T-helper 2 cell treated with Interferon-gamma antibody and Interleukin-4, amounts not matched to agents 100 ng/mL and 5 ng/mL, for 36 hours (primary cell): ENCODE results near the gene AKR1C4. TPM values are rescaled to one million over a fixed set of nuclear protein-coding genes. Genes with fewer than 3 reads are reported as not detected.
"Not testable (repeated sequence)": the region's sequence is repeated elsewhere in the genome, so short reads cannot be mapped to it uniquely, and the experiment has no call there.

ENCODE experiments used
- intact Hi-C: fragments of 100-400 bp; cut with micrococcal nuclease; formaldehyde crosslinking; loops from one replicate; pipeline ENCODE4 v1.15.1; 2023
- total RNA-seq: library from RNA; stranded (reverse); gene quantifications from 2 replicates; pipeline ENCODE4 v1.2.3, GENCODE V29; 2022

Gene AKR1C4
- not detected in 2 replicates for total RNA-seq

- intact Hi-C loops: no loop called here
These were observed at the start of gene AKR1C4 for GRCh38 chr10:5196702-5197113. TSS of gene AKR1C4 (plus strand) at chr10:5196837. CDS start at chr10:5196868, 31 bp downstream.

- intact Hi-C loops: no loop called here
These were observed 49.8 kb upstream of the AKR1C4 start for GRCh38 chr10:5146920-5147254.

GRCh38 chr10:5147255-5147980, 49.2 kb upstream of the AKR1C4 start:
- intact Hi-C loops: no loop called here

- intact Hi-C loops: no loop called here
These were observed 48.5 kb upstream of the AKR1C4 start for GRCh38 chr10:5147981-5148677.

DNA sequence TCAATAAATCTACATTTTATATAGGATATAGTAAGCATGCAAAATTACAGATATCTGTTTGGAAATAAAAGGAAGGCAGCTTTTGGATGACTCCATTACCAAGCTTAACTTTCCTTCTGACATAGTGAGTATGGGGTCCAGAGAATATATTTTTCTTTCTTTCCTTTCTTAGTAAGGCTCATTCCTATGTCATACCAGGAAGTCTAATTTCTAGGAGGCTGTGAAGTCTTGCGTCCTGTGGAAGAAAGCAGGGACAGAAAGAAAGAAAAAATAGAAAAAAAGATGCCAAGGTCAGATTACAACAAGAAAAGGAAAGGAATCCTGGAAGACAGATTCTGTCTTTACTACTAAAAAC, 48.0 kb upstream of the AKR1C4 start:
- intact Hi-C loops: no loop called here

DNA sequence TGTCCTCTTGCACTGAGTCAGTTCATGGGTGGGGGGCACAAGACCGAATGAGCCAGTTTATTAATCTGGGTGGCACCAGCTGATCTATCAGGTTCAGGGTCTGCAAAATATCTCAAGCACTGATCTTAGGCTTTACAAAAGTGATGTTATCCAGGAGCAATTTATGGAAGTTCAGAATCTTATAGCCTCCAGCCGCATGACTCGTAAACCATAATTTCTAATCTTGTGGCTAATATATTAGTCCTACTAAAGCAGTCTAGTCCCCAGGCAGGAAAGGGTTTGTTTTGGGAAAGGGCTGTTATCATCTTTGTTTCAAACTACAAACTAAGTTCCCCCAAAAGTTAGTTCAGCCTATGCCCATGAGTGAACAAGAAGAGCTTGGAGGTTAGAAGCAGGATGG, 45.6 kb upstream of the AKR1C4 start:
- intact Hi-C loops: no loop called here

DNA sequence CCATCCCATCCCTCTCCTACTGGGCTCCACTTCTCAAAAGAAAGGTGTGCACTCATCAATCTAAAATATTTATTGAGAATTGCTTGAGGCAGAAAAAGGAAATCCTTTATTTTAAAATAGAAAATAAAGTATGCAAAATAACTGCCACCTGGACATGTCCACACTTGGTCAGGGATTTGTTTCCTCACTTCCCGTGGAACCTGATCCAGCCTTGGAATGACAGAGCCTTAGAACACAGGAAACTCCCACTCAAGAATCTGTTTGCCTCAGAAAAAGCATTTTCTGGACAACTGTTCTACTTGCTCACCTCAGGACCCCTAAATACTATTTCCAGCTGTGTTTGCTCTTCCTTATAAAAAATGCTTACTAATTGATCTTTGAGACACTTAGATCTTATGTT, 40.7 kb upstream of the AKR1C4 start:
- intact Hi-C loops: no loop called here

GRCh38 chr10:5157501-5157900, 39.1 kb upstream of the AKR1C4 start:
- intact Hi-C loops: no loop called here

DNA sequence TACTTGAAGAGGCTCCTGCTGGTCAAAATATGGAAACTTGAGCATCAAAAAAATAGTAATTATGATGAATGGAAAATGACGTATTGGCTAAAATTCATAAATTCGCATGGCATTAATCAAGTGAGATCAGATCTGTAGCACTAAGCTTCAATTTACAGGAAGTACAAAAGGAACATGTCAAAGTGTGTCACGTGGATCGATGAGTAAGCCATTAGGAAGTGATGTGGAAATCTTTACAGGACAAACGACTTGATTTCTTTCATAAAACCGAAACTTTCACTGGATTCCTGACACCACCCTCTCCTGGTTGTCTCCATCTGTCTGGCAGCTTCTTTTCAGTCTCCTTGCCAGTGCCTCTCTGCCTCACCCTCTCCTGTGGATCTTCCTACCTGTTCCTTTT, 37.5 kb upstream of the AKR1C4 start:
- intact Hi-C loops: no loop called here

- intact Hi-C loops: no loop called here
These were observed 33.1 kb upstream of the AKR1C4 start for GRCh38 chr10:5163487-5163886.

- intact Hi-C loops: no loop called here
These were observed 30.9 kb upstream of the AKR1C4 start for GRCh38 chr10:5165738-5166137.

GRCh38 chr10:5168897-5169420, 27.7 kb upstream of the AKR1C4 start:
- intact Hi-C loops: no loop called here

DNA sequence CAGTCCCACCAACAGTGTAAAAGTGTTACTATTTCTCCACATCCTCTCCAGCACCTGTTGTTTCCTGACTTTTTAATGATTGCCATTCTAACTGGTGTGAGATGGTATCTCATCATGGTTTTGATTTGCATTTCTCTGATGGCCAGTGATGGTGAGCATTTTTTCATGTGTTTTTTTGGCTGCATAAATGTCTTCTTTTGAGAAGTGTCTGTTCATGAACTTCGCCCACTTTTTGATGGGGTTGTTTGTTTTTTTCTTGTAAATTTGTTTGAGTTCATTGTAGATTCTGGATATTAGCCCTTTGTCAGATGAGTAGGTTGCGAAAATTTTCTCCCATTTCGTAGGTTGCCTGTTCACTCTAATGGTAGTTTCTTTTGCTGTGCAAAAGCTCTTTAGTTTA, 21.1 kb upstream of the AKR1C4 start:
- intact Hi-C loops: not testable (repeated sequence)

DNA sequence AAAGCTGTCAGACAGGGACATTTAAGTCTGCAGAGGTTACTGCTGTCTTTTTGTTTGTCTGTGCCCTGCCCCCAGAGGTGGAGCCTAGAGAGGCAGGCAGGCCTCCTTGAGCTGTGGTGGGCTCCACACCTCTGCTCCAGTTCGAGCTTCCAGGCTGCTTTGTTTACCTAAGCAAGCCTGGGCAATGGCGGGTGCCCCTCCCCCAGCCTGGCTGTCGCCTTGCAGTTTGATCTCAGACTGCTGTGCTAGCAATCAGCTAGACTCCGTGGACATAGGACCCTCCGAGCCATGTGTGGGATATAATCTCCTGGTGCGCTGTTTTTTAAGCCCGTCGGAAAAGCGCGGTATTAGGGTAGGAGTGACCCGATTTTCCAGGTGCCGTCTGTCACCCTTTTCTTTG, 16.1 kb upstream of the AKR1C4 start:
- intact Hi-C loops: not testable (repeated sequence)

GRCh38 chr10:5183923-5184322, 12.7 kb upstream of the AKR1C4 start:
- intact Hi-C loops: no loop called here

GRCh38 chr10:5184987-5185775, 11.5 kb upstream of the AKR1C4 start, which contains the start of gene AKR1C8:
TSS of gene AKR1C8 (minus strand) at chr10:5185150. CDS start at chr10:5185104, 46 bp downstream.
- intact Hi-C loops: no loop called here

- intact Hi-C loops: no loop called here
These were observed 8.8 kb upstream of the AKR1C4 start for GRCh38 chr10:5187867-5188266.

DNA sequence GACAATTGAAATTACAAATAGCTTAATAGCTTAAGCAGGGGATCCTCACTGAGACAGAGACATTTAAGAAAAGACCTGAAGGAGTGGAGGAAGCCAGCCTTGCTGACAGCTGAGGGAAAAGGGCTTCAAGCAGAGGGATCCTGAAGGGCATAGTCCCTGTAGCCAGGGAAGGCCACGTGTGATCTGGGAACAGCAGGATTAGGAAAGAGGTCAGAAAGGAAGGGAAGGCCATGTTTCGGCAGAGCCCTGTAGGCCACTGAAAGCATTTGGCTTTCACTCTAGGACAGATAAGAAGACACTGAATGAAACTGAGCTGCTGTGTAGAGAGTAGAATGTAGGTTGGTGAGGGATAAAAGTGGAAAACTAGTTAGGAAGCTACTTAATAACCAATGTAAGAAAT, 8.3 kb upstream of the AKR1C4 start:
- intact Hi-C loops: no loop called here

DNA sequence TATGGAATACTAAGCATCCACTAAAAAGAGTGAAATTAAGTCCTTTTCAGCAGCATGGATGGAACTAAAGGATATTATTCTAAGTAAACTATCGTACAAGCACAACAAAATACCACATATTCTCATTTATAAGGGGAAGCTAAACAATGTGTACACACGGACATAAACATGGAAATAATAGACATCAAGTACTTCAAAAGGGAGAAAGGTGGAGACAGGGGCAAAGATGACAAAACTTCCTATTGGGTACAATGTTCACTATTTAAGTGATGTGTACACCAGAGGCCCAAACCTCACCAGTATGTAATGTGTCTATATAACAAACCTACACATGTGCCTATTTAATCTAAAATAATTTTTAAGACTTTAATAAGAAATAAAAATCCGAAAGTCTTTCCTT, 2.2 kb upstream of the AKR1C4 start:
- intact Hi-C loops: no loop called here

DNA sequence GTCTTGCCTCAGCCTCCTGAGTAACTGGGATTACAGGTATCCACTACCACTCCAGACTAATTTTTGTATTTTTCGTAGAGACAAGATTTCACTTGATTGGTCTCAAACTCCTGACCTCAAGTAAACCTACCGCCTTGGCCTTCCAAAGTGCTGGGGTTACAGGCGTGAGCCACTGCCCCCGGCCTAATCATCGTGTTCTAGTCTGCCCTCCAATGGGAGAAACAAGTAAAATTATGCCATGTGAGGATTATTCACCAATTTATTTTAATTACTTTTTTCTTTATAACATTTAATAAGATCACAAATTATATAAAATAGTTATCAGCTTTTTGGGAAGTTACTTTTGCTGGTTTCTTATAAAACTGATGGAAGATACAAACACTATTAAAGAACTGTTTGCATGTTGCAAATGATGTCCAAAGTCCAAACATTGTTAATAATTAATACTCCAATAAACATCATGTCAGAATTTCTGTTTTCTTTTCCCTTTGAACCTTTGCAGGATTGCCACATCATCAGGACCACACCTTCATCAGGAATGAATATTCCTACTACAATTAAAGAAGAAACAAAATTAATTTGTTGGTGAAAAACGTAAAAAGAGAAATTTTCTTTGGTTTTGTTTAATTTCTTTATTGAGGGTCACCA, 786 bp upstream of the AKR1C4 start:
- intact Hi-C loops: no loop called here

GRCh38 chr10:5198386-5198785, 1.7 kb downstream of the AKR1C4 start:
- intact Hi-C loops: no loop called here

DNA sequence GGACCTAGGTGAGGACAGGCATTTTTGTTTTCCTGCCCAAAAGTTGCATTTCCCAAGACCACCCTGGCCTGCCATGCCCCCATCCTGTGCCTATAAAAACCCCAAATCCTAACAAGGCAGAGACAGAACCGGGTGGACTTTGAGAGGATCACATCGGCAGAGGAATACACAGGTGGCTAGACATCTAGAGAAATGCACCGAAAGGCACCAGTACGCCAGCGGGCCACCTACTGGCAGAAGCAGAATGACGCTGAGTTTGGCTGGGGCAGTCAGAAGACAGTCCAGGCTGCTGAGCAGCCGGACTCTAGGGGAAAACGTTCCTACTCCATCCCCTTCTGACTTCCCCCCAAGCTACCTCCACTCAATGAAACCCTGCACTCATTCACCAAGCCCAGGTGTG, 2.8 kb downstream of the AKR1C4 start:
- intact Hi-C loops: no loop called here
